RWPE1 (cell line): ENCODE measurements around the gene LAMA5.

ENCODE experiments used
- CTCF ChIA-PET: fragments of 350-600 bp; sonication (Branson Sonifier 250); formaldehyde crosslinking; extraction: SDS; loops from one replicate; lab custom pipeline; 2021; lab: Yijun Ruan, JAX
- POLR2A ChIA-PET: fragments of 400-600 bp; formaldehyde crosslinking; extraction: SDS; loops from one replicate; lab custom pipeline; 2020; ENCODE audit warnings: antibody characterized with exemption; ENCODE audit not compliant: low non-redundant PET; lab: Yijun Ruan, JAX
- DNase-seq: peaks from one replicate; pipeline ENCODE4 v3.0.0; 2012; ENCODE audit warnings: low spot score
- H3K27ac ChIP-seq: fragments of 450-650 bp; 2 replicates; pipeline ENCODE4 v1.5.1; 2017
- CTCF ChIP-seq: fragments of 450-650 bp; conservative IDR thresholded peaks from 2 replicates; pipeline ENCODE4 v1.5.1; 2017; ENCODE audit warnings: low read depth, mild to moderate bottlenecking

LAMA5 gene

GRCh38 chr20:62323146-62323979, 43.7 kb downstream of the LAMA5 start:
- peak overlapping the region; percentile 80 for H3K27ac ChIP-seq
- ChIA-PET POLR2A (no interaction called here), CTCF (interaction anchor here (0.6 kb wide), 2 partner anchors 38 to 347 kb away, joined by 4 read pairs; no protein-coding TSS in a partner anchor)
- no peak for DNase-seq
- no peak for TF ChIP-seq CTCF

GRCh38 chr20:62322492-62323041, 44.5 kb downstream of the LAMA5 start:
- TF ChIP-seq CTCF: no peak
- POLR2A ChIA-PET: no interaction called here
- CTCF ChIA-PET: interaction anchor here (0.5 kb wide), 1 partner anchor 79 kb away, joined by 3 read pairs; no protein-coding TSS in a partner anchor
- DNase-seq: no peak
- peak overlapping the region; percentile 80 for H3K27ac ChIP-seq

GRCh38 chr20:62321975-62322374, 45.1 kb downstream of the LAMA5 start:
- POLR2A ChIA-PET: no interaction called here
- CTCF ChIA-PET: no interaction called here
- TF ChIP-seq CTCF: no peak
- DNase-seq: no peak
- peak overlapping the region; percentile 80 for H3K27ac ChIP-seq

GRCh38 chr20:62321521-62321948, 45.6 kb downstream of the LAMA5 start:
- ChIA-PET CTCF (no interaction called here), POLR2A (no interaction called here)
- no peak for TF ChIP-seq CTCF
- H3K27ac ChIP-seq: peak overlapping the region; percentile 80
- DNase-seq: peak; percentile 95

- peak overlapping the region; percentile 81 for H3K27ac ChIP-seq
- ChIA-PET POLR2A (no interaction called here), CTCF (interaction anchor here (0.9 kb wide), 1 partner anchor 62 kb away, joined by 5 read pairs; no protein-coding TSS in a partner anchor)
- TF ChIP-seq CTCF: no peak
- peak; percentile 86 for DNase-seq
Observed at GRCh38 chr20:62320581-62321354, 46.3 kb downstream of the LAMA5 start.
